H9 (cell line): ENCODE results near the gene PIP4P1. TPM values are rescaled to one million over a fixed set of nuclear protein-coding genes. Genes with fewer than 3 reads are reported as not detected.

Source experiments
- DNase-seq: peaks from one replicate; pipeline ENCODE4 v3.0.0-alpha.2; 2017
- H2AFZ ChIP-seq: one replicate; pipeline ENCODE4 v1.6.1; 2013; ENCODE audit warnings: mild to moderate bottlenecking, low read length, control low read depth, moderate library complexity
- H2AK5ac ChIP-seq: 2 replicates; pipeline ENCODE4 v1.6.1; 2013; ENCODE audit warnings: low read length, control low read depth, mixed read lengths; ENCODE audit not compliant: insufficient read length
- H2BK120ac ChIP-seq: one replicate; pipeline ENCODE4 v1.6.1; 2013; ENCODE audit warnings: low read depth, mild to moderate bottlenecking, low read length, control low read depth, inconsistent platforms; ENCODE audit not compliant: poor library complexity, severe bottlenecking
- H2BK12ac ChIP-seq: 2 replicates; pipeline ENCODE4 v1.6.1; 2013; ENCODE audit warnings: low read length, control low read depth, mixed read lengths, low read depth; ENCODE audit not compliant: insufficient read length
- H2BK15ac ChIP-seq: 2 replicates; pipeline ENCODE4 v1.6.1; 2013; ENCODE audit warnings: low read depth, low read length, control low read depth
- H2BK20ac ChIP-seq: one replicate; pipeline ENCODE4 v1.6.1; 2013; ENCODE audit warnings: low read depth, mild to moderate bottlenecking, low read length, control low read depth, inconsistent platforms; ENCODE audit not compliant: poor library complexity, severe bottlenecking
- H2BK5ac ChIP-seq: 2 replicates; pipeline ENCODE4 v1.6.1; 2013; ENCODE audit warnings: low read length, control low read depth, mixed read lengths; ENCODE audit not compliant: insufficient read length
- H3K14ac ChIP-seq: 2 replicates; pipeline ENCODE4 v1.6.1; 2013; ENCODE audit warnings: low read length, control low read depth; ENCODE audit not compliant: insufficient read depth
- H3K18ac ChIP-seq: 2 replicates; pipeline ENCODE4 v1.6.1; 2013; ENCODE audit warnings: low read depth, mild to moderate bottlenecking, mixed read lengths, low read length, control low read depth; ENCODE audit not compliant: insufficient read length
- H3K23ac ChIP-seq: 2 replicates; pipeline ENCODE4 v1.6.1; 2013; ENCODE audit warnings: low read length, control low read depth, mixed read lengths, low read depth; ENCODE audit not compliant: insufficient read length
- H3K23me2 ChIP-seq: 2 replicates; pipeline ENCODE4 v1.6.1; 2013; ENCODE audit warnings: low read depth, mild to moderate bottlenecking, mixed read lengths, low read length, control low read depth; ENCODE audit not compliant: insufficient read length, poor library complexity, severe bottlenecking
- H3K27ac ChIP-seq: 2 replicates; pipeline ENCODE4 v1.5.1; 2013; ENCODE audit warnings: low read length, control low read depth, mixed read lengths, low read depth; ENCODE audit not compliant: insufficient read length
- H3K27me3 ChIP-seq: 2 replicates; pipeline ENCODE4 v1.6.1; 2013; ENCODE audit warnings: low read length, control low read depth, inconsistent platforms; ENCODE audit not compliant: insufficient read depth
- H3K4ac ChIP-seq: 2 replicates; pipeline ENCODE4 v1.6.1; 2013; ENCODE audit warnings: low read depth, mild to moderate bottlenecking, control low read depth, inconsistent platforms, low read length, moderate library complexity
- H3K4me1 ChIP-seq: 2 replicates; pipeline ENCODE4 v1.6.1; 2013; ENCODE audit warnings: low read length, control low read depth, inconsistent platforms; ENCODE audit not compliant: insufficient read depth
- H3K4me2 ChIP-seq: 2 replicates; pipeline ENCODE4 v1.6.1; 2013; ENCODE audit warnings: low read length, control low read depth, mixed read lengths; ENCODE audit not compliant: insufficient read length, insufficient read depth
- H3K56ac ChIP-seq: 2 replicates; pipeline ENCODE4 v1.6.1; 2013; ENCODE audit warnings: low read depth, mild to moderate bottlenecking, mixed read lengths, low read length, control low read depth; ENCODE audit not compliant: insufficient read length
- H3K79me1 ChIP-seq: 2 replicates; pipeline ENCODE4 v1.6.1; 2013; ENCODE audit warnings: low read depth, mild to moderate bottlenecking, moderate library complexity, low read length, control low read depth, inconsistent platforms; ENCODE audit not compliant: insufficient read depth, poor library complexity, severe bottlenecking
- H3K79me2 ChIP-seq: 2 replicates; pipeline ENCODE4 v1.6.1; 2013; ENCODE audit warnings: low read length, control low read depth, inconsistent platforms; ENCODE audit not compliant: insufficient read depth
- H3K9ac ChIP-seq: 2 replicates; pipeline ENCODE4 v1.6.1; 2013; ENCODE audit warnings: low read length, control low read depth, mixed read lengths; ENCODE audit not compliant: insufficient read length; ENCODE audit errors: extremely low read depth
- H3K9me3 ChIP-seq: one replicate; pipeline ENCODE4 v1.6.1; 2013; ENCODE audit warnings: low read depth, low read length, inconsistent platforms; ENCODE audit not compliant: control insufficient read depth
- H3T11ph ChIP-seq: one replicate; pipeline ENCODE4 v1.6.1; 2013; ENCODE audit warnings: mild to moderate bottlenecking, low read length, control low read depth, inconsistent platforms
- H4K20me1 ChIP-seq: one replicate; pipeline ENCODE4 v1.6.1; 2013; ENCODE audit not compliant: control insufficient read depth, insufficient read length, insufficient read depth
- H4K5ac ChIP-seq: 2 replicates; pipeline ENCODE4 v1.6.1; 2013; ENCODE audit warnings: low read depth, mild to moderate bottlenecking, mixed read lengths, low read length, control low read depth; ENCODE audit not compliant: insufficient read length
- H4K8ac ChIP-seq: replicated peaks from 2 replicates; pipeline ENCODE4 v1.6.1; 2013; ENCODE audit warnings: low read length, control low read depth, mixed read lengths, low read depth; ENCODE audit not compliant: insufficient read length
- H4K91ac ChIP-seq: 2 replicates; pipeline ENCODE4 v1.6.1; 2013; ENCODE audit warnings: low read depth, mild to moderate bottlenecking, moderate library complexity, mixed read lengths, low read length, control low read depth; ENCODE audit not compliant: insufficient read length
- H3K27ac Mint-ChIP-seq, 3 experiments: 2 replicates in 2 of 3; 3 replicates in 1 of 3; pipeline ENCODE4 v1.8.0; 2020 to 2021; ENCODE audit warnings: mixed read lengths in 3 of 3, mild to moderate bottlenecking in 1 of 3, moderate library complexity in 1 of 3
- H3K27me3 Mint-ChIP-seq: 2 replicates; pipeline ENCODE4 v1.8.0; 2021; ENCODE audit warnings: low read depth, mild to moderate bottlenecking, moderate library complexity, mixed read lengths
- H3K36me3 Mint-ChIP-seq, 3 experiments: 2 replicates in 2 of 3; 3 replicates in 1 of 3; pipeline ENCODE4 v1.8.0; 2020 to 2021; ENCODE audit warnings: low read depth in 3 of 3, mixed read lengths in 3 of 3; ENCODE audit not compliant: insufficient read depth in 1 of 3
- H3K4me1 Mint-ChIP-seq, 2 experiments: 2 replicates each; pipeline ENCODE4 v1.8.0; 2020; ENCODE audit warnings: mixed read lengths in 2 of 2
- H3K4me3 Mint-ChIP-seq, 2 experiments: 2 replicates in 1 of 2; 3 replicates in 1 of 2; pipeline ENCODE4 v1.8.0; 2020 to 2021; ENCODE audit warnings: mild to moderate bottlenecking in 2 of 2, mixed read lengths in 2 of 2, moderate library complexity in 1 of 2
- H3K9me3 Mint-ChIP-seq, 2 experiments: 2 replicates in 1 of 2; 3 replicates in 1 of 2; pipeline ENCODE4 v1.8.0; 2020; ENCODE audit warnings: mild to moderate bottlenecking in 2 of 2, mixed read lengths in 2 of 2, moderate library complexity in 1 of 2
- CTCF ChIP-seq: fragments of 200-600 bp; sonication (generic); conservative IDR thresholded peaks from 3 replicates; pipeline ENCODE4 v1.8.0; 2021; ENCODE audit warnings: antibody characterized with exemption, mild to moderate bottlenecking
- WGBS: extraction: QIAGEN DNeasy Blood & Tissue Kit; methylation state at CpG from one replicate; pipeline ENCODE4 v1.1.7; 2013; ENCODE audit warnings: missing lambda C conversion rate, low lambda C conversion rate, mixed read lengths; ENCODE audit not compliant: insufficient read length; ENCODE audit errors: extremely low coverage; 5-methylcytosine and 5-hydroxymethylcytosine counted together
- total RNA-seq: library from RNA; stranded (reverse); gene quantifications from 2 replicates; pipeline ENCODE4 v1.2.1, GENCODE V29; 2021

Gene PIP4P1
- total RNA-seq, 1 experiment from 2014 or later: 41.6 TPM

GRCh38 chr14:20436363-20436755 lies 24.9 kb downstream of the PIP4P1 start:
- Histone ChIP-seq H3K27me3 (no peaks in the 10 kb centered on the region), H4K20me1 (no peaks in the 10 kb centered on the region), H3K4me2 (no peak overlapping the region), H3K9me3 (no peaks in the 10 kb centered on the region), H3K18ac (no peak overlapping the region), H3T11ph (no peak overlapping the region), H3K23ac (no peak overlapping the region), H3K56ac (no peak overlapping the region), H2BK20ac (no peak overlapping the region), H4K5ac (no peak overlapping the region), H2AFZ (no peak overlapping the region), H3K14ac (no peak overlapping the region), H3K4ac (no peak overlapping the region), H2BK5ac (no peak overlapping the region), H2BK120ac (no peak overlapping the region), H3K9ac (no peak overlapping the region), H4K8ac (no peak overlapping the region), H2BK12ac (no peak overlapping the region), H3K27ac (no peak overlapping the region), H4K91ac (no peak overlapping the region), H3K79me1 (no peaks in the 10 kb centered on the region), H2AK5ac (no peak overlapping the region), H3K23me2 (no peaks in the 10 kb centered on the region), H3K4me1 (no peaks in the 10 kb centered on the region), H3K79me2 (no peaks in the 10 kb centered on the region; the same call in 1 of the 2 replicates), H2BK15ac (no peak overlapping the region)
- Mint-ChIP-seq H3K4me1 (peaks cover 25 to 29% of the 10 kb centered on the region in 2 experiments), H3K27ac (no peak overlapping the region), H3K27me3 (0 out of 2 replicates have a peak, but pooled peaks cover 1% of the 10 kb centered on the region), H3K36me3 (no peaks in the 10 kb centered on the region), H3K9me3 (no peaks in the 10 kb centered on the region), H3K4me3 (no peak overlapping the region)
- no CpG with 5 or more reads among the region's 4 CpGs for WGBS
- TF ChIP-seq CTCF: no peak
- no peak for DNase-seq
